Measurements from ENCODE around the gene IL18.

DNA sequence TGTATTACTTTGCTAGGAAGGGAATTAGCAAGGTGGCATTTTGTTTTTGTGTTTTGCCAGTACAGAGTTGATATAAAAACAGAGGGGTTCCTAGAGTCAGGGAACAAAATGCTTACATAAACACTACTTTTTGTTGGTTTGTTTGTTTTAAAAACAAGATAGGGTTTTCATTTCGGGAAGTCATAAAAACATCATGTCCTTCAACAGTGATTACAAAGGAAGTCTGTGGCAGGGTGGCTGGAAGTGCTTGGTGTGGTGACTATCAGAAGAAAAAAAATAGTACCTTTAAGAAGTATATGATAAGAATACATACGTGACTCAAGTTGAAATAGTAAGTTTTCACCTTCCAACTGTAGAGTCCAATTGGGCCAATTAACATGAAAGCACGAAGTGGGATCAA is 1.2 kb upstream of the IL18 start:
- TF ChIP-seq CTBP1 (IDR thresholded peaks at IDR 0.05; ENCODE audit: borderline replicate concordance) (no peak), HDGF (IDR thresholded peaks at IDR 0.05; ENCODE audit: borderline replicate concordance) (no peak), SUZ12 (IDR thresholded peaks at IDR 0.05) (no peak), FOXM1 (IDR thresholded peaks at IDR 0.05; ENCODE audit: borderline replicate concordance) (no peak)

Measured in HEK293T (cell line).